WERI-Rb-1 (cell line): ENCODE results near the gene TAB2.

ENCODE experiments used
- DNase-seq: peaks from one replicate; pipeline ENCODE4 v3.0.0-alpha.2; 2020
- H3K27ac ChIP-seq: fragments of 250-450 bp; sonication (Bioruptor Pico); 2 replicates; pipeline ENCODE4 v1.5.1; 2020; ENCODE audit warnings: mild to moderate bottlenecking, moderate library complexity
- H3K27me3 ChIP-seq: fragments of 250-450 bp; sonication (Bioruptor Pico); 2 replicates; pipeline ENCODE4 v1.5.1; 2021; ENCODE audit warnings: mild to moderate bottlenecking, low read depth, moderate library complexity; ENCODE audit not compliant: insufficient read depth, severe bottlenecking
- H3K36me3 ChIP-seq: fragments of 250-450 bp; sonication (Bioruptor Pico); 2 replicates; pipeline ENCODE4 v1.5.1; 2020; ENCODE audit warnings: mild to moderate bottlenecking, moderate library complexity
- H3K4me3 ChIP-seq: 2 replicates; pipeline ENCODE4 v1.5.1; 2011; ENCODE audit warnings: low read depth, mild to moderate bottlenecking, control low read depth, low read length
- H3K9me3 ChIP-seq: fragments of 250-450 bp; sonication (Bioruptor Pico); 2 replicates; pipeline ENCODE4 v1.5.1; 2021; ENCODE audit warnings: mild to moderate bottlenecking, moderate library complexity; ENCODE audit not compliant: severe bottlenecking
- CTCF ChIP-seq: IDR thresholded peaks from 2 replicates; pipeline ENCODE4 v1.5.1; 2011; ENCODE audit warnings: low read depth, mild to moderate bottlenecking, control low read depth, inconsistent platforms, low read length

Gene TAB2

DNA sequence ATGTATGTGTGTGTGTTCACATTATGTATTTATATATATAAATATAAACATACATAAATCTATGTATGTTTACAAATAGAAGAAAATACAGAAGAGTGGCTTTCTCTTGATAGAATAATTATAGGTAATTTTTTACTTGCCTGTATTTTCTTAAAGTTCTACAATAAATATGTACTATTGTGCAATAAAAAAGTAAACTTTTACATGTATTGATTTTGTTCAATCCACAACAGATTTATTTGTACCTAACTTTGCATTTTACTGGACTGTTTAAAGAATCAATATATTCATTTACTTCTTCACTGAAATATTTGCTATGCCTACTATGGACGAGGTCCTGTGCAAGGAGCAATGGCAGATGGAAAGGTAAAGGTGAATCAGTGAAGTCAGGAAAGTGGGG is 14.0 kb upstream of the TAB2 start:
- H3K36me3 ChIP-seq: no peaks in the 10 kb centered on the region
- no peak for DNase-seq
- H3K27me3 ChIP-seq: no peaks in the 10 kb centered on the region
- no peaks in the 10 kb centered on the region for H3K9me3 ChIP-seq
- no peak overlapping the region for H3K27ac ChIP-seq
- no peak for TF ChIP-seq CTCF
- no peak overlapping the region for H3K4me3 ChIP-seq

- no peak for TF ChIP-seq CTCF
- H3K27ac ChIP-seq: no peak overlapping the region
- no peak for DNase-seq
- H3K9me3 ChIP-seq: no peaks in the 10 kb centered on the region
- no peak overlapping the region for H3K4me3 ChIP-seq
- no peaks in the 10 kb centered on the region for H3K36me3 ChIP-seq
- no peaks in the 10 kb centered on the region for H3K27me3 ChIP-seq
These were observed 12.1 kb upstream of the TAB2 start for GRCh38 chr6:149305372-149305771.

- no peak for TF ChIP-seq CTCF
- DNase-seq: no peak
These were observed 10.5 kb upstream of the TAB2 start for GRCh38 chr6:149306967-149307366.

DNA sequence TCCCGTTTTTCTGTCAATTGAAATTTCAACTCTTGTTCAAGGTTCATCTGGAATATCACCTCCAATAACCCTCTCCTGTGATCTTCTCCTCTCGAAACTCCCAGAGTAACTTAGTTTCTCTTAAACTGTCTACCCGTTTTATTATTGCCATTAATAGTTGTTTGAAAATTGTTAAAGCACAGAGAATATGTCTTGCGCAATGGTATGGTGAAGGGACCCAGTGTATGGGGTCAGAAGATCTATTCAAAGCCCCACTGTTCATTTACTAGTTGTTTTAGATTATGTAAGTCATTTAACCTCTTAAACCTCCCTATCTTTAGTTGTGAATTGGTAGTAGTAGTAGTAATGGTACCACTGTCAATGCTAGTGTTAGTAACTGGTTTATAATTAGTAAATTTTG is 6.2 kb upstream of the TAB2 start:
- no peak overlapping the region for H3K27ac ChIP-seq
- H3K4me3 ChIP-seq: no peak overlapping the region
- no peaks in the 10 kb centered on the region for H3K36me3 ChIP-seq
- no peak for DNase-seq
- H3K27me3 ChIP-seq: no peaks in the 10 kb centered on the region
- TF ChIP-seq CTCF: no peak
- no peaks in the 10 kb centered on the region for H3K9me3 ChIP-seq

More at GRCh38 chr6:149306967-149307366, 10.5 kb upstream of the TAB2 start:
- H3K9me3 ChIP-seq: no peaks in the 10 kb centered on the region
- H3K27me3 ChIP-seq: no peaks in the 10 kb centered on the region
- H3K4me3 ChIP-seq: no peak overlapping the region
- no peak overlapping the region for H3K27ac ChIP-seq
- no peaks in the 10 kb centered on the region for H3K36me3 ChIP-seq

- H3K27me3 ChIP-seq: no peaks in the 10 kb centered on the region
- H3K9me3 ChIP-seq: no peaks in the 10 kb centered on the region
- no peaks in the 10 kb centered on the region for H3K36me3 ChIP-seq
- no peak overlapping the region for H3K27ac ChIP-seq
- no peak for TF ChIP-seq CTCF
- no peak for DNase-seq
- H3K4me3 ChIP-seq: no peak overlapping the region
These were observed 5.7 kb upstream of the TAB2 start for GRCh38 chr6:149311766-149312165.

- Histone ChIP-seq H3K36me3 (peaks cover 2% of the 10 kb centered on the region), H3K9me3 (no peaks in the 10 kb centered on the region), H3K4me3 (no peak overlapping the region), H3K27me3 (no peaks in the 10 kb centered on the region), H3K27ac (no peak overlapping the region)
- no peak for TF ChIP-seq CTCF
- no peak for DNase-seq
These were observed 4.4 kb upstream of the TAB2 start for GRCh38 chr6:149313070-149313469.
